Choroid plexus epithelial cell (primary cell): ENCODE results near the gene ETV6.

Experiments
- DNase-seq: peaks from one replicate; pipeline ENCODE4 v3.0.0-alpha.2; 2010; ENCODE audit warnings: low read depth
- H3K4me3 ChIP-seq: 2 replicates; pipeline ENCODE4 v1.5.1; 2011; ENCODE audit warnings: low read depth, mild to moderate bottlenecking, control low read depth, low read length, moderate library complexity
- TF ChIP-seq, protein P1 (sequence below): conservative IDR thresholded peaks from 2 replicates; pipeline ENCODE4 v1.5.1; 2011; ENCODE audit warnings: low read depth, mild to moderate bottlenecking, control low read depth, inconsistent platforms, low read length, moderate library complexity

The ETV6 gene

DNA sequence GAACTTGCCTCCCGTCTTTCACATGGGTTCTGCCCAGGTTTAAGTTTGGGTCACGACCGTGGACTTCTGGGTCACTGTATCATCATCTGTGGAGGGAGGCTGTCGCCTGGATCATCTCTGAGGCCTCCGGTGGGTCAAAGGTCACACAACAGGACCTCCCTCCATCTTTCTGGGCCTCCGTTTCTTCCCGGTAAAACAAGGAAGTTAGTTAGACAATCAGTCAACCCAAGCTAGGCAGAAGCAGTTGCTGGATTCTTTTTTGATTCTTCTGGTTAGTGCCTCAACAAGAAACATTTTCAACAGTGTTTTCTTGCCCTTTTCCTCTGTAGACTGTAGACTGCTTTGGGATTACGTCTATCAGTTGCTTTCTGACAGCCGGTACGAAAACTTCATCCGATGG is 234.6 kb downstream of the ETV6 start:
- H3K4me3 ChIP-seq = no peak overlapping the region
- TF ChIP-seq, protein P1, sequence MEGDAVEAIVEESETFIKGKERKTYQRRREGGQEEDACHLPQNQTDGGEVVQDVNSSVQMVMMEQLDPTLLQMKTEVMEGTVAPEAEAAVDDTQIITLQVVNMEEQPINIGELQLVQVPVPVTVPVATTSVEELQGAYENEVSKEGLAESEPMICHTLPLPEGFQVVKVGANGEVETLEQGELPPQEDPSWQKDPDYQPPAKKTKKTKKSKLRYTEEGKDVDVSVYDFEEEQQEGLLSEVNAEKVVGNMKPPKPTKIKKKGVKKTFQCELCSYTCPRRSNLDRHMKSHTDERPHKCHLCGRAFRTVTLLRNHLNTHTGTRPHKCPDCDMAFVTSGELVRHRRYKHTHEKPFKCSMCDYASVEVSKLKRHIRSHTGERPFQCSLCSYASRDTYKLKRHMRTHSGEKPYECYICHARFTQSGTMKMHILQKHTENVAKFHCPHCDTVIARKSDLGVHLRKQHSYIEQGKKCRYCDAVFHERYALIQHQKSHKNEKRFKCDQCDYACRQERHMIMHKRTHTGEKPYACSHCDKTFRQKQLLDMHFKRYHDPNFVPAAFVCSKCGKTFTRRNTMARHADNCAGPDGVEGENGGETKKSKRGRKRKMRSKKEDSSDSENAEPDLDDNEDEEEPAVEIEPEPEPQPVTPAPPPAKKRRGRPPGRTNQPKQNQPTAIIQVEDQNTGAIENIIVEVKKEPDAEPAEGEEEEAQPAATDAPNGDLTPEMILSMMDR = no peak
- DNase-seq = no peak

DNA sequence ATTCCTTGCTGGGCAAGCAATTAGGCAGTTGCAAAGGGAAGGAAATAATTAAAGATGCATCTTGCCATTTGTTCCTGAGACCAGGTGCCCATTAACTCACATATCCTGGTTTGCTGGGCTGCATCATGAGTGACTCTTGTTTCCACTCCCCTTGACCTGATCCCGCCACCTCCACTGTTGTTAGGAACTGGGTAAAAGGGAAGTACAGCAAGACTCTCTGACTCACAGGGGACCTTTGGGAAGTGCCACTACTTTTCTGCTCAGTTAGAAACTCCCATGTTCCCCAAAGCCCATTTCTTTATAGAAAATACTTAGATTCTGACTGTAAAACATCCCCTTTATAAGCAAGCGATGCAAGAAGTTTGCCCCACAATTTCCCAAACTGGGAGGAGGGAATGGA is 235.2 kb downstream of the ETV6 start:
- no peak for DNase-seq
- H3K4me3 ChIP-seq = no peak overlapping the region
- TF ChIP-seq, protein P1 = no peak

DNA sequence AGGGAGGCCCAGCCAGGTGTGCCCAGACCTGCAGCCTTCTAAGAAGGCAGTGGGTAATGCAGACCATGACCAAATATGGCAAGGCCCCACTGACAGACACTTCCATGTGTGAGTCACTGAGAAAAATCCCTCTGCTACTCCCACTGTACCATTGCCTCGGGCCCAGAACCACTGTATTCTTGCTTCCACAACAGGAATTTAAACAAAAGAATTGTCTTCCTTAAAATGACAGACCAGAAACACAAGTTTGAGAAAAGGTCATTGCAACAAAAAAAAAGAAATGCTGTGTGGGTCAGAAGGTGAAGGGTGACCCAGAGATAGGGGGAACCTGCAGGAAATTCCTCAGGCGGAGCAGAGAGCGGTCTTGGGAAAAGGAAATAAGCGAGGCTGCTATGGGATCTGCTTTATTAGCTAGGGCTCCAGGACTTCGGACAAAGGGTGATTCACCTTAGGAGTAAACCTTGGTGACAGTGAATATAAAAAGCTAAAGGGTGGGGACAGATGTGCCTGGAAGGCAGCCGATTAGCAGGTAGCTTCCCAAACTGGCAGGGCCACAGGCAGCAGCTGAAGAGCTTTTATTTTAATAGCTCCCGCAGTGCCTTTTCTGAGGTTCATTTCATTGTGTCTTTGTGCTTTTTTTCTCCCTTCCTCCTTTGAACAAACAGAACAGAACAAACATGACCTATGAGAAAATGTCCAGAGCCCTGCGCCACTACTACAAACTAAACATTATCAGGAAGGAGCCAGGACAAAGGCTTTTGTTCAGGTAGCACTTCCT is 236.0 kb downstream of the ETV6 start:
- no peak overlapping the region for H3K4me3 ChIP-seq
- TF ChIP-seq, protein P1 = no peak
- peak; percentile 68 for DNase-seq

DNA sequence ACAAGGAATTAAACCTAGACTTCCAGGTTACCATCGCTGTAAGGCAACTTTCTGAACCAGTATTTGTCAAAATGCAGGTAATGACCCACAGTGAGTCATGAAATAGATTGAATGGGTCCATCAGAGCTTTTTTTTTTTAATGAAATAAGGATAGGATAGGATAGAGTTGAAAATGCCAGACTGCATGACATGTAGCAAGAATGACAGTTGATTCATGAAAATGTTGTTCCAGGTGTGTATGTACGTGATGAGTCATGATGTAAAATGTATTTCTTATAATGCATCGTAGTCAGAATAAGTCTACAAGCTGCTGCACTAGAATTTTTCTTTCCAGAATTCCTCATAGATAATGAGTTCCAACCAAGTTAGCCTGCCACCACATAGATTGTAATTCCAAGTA is 236.9 kb downstream of the ETV6 start:
- TF ChIP-seq, protein P1 = no peak
- DNase-seq = no peak
- H3K4me3 ChIP-seq = no peak overlapping the region

DNA sequence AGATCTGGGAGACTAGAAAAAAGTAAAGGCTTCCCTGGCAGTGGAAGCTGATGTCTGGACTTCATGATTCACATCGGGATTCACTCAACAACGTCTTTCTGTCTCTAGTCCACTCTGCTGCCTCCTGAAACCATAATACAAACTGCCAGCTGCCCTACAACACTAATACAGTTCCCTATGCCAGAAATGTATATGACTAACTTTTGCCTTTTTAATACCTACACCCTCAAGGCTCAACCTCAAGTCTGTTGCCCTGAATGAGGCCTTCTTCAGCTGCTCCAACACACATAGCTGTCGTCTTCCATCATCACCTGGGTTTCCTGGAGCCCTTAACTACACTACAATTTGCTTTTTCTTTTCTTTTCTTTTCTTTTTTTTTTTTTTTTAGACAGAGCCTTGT is 238.6 kb downstream of the ETV6 start:
- TF ChIP-seq, protein P1 = no peak
- no peak overlapping the region for H3K4me3 ChIP-seq

DNA sequence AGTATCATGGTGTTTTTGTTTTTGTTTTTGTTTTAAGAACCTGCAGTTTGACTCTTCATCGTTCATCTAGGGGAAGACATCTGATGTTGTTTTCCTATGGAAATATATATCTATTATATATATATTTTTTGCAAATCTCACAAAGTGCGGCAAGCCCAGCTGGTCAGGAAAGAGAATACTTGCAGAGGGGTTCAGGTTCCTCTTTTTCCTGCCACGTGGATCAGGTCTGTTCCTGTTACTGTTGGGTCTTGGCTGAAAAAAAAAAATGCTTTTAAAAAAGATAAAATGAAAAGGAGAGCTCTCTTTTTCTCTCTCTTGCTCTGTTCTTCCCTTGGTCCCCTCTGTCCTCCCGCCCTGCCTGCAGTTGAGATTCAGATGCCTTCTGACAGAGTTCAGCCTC is 241.9 kb downstream of the ETV6 start:
- no peak for DNase-seq
- no peak overlapping the region for H3K4me3 ChIP-seq
- TF ChIP-seq, protein P1 = no peak

More for the DNA sequence above, 238.6 kb downstream of the ETV6 start:
- no peak for DNase-seq

DNA sequence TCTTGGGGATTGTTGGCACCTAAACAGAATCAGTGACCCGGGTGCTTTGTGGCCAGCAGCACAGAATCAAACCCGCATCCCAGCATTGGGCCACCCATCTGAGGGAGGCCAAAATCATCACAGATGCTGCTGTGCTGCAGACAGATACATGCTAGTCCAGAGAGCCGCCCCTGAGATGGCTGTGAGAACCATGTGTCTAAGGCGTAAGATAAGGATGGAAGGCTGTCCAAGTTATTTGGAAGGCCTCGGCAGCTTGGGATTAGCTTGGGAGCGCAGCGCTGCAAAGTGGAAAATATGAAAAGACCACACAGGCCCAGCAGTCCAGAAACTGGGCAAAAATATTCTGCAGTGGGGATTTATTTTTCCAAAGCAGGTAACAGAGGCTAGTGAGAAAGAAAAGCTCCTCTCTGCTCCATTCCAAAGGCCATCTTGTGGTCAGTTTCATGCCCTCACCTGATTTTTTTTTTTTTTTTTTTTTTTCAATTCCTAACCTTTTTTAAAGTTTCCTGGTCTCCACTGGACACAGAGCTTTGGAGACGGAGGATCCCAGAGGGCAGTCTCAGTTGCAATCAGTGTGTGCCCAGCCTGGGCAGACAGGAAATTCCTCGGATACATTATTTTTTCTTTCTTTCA is 242.4 kb downstream of the ETV6 start:
- TF ChIP-seq, protein P1 = peak; percentile 36
- DNase-seq = no peak
- H3K4me3 ChIP-seq = no peak overlapping the region
